Activated CD4-positive, alpha-beta T cell treated with anti-CD3 and anti-CD28 coated beads, Interleukin-2, Interleukin-6, amounts not matched to agents 100 ng/mL and 50 ng/mL, durations not matched to agents 16 hours and 8 hours (primary cell): ENCODE data around the gene EEPD1.
"Not testable (repeated sequence)": the region's sequence is repeated elsewhere in the genome, so short reads cannot be mapped to it uniquely, and the experiment has no call there.

Experiments used
- DNase-seq: peaks from one replicate; pipeline ENCODE4 v3.0.0-alpha.2; 2020

The EEPD1 gene

GRCh38 chr7:36217961-36218284 lies 64.9 kb downstream of the EEPD1 start:
- DNase-seq = no peak

- DNase-seq = no peak
These were observed 66.4 kb downstream of the EEPD1 start for GRCh38 chr7:36219429-36219828.

GRCh38 chr7:36223851-36224250 lies 70.8 kb downstream of the EEPD1 start:
- DNase-seq = no peak

- no peak for DNase-seq
These were observed 72.1 kb downstream of the EEPD1 start for GRCh38 chr7:36224934-36225858.

GRCh38 chr7:36226151-36226550 lies 73.1 kb downstream of the EEPD1 start:
- DNase-seq = no peak

- DNase-seq = no peak
These were observed 74.2 kb downstream of the EEPD1 start for GRCh38 chr7:36227223-36227622.

- no peak for DNase-seq
These were observed 75.0 kb downstream of the EEPD1 start for GRCh38 chr7:36228039-36228438.

GRCh38 chr7:36231406-36231805 lies 78.4 kb downstream of the EEPD1 start:
- DNase-seq = no peak

GRCh38 chr7:36232555-36232954 lies 79.5 kb downstream of the EEPD1 start:
- no peak for DNase-seq

- no peak for DNase-seq
These were observed 80.0 kb downstream of the EEPD1 start for GRCh38 chr7:36232971-36233550.

GRCh38 chr7:36236073-36236472 lies 83.0 kb downstream of the EEPD1 start:
- no peak for DNase-seq

GRCh38 chr7:36238138-36238537 lies 85.1 kb downstream of the EEPD1 start:
- no peak for DNase-seq

- DNase-seq = not testable (repeated sequence)
These were observed 90.3 kb downstream of the EEPD1 start for GRCh38 chr7:36243356-36243755.

GRCh38 chr7:36244001-36244400 lies 90.9 kb downstream of the EEPD1 start:
- DNase-seq = not testable (repeated sequence)

- DNase-seq = no peak
These were observed 91.4 kb downstream of the EEPD1 start for GRCh38 chr7:36244429-36244828.

- DNase-seq = no peak
These were observed 92.7 kb downstream of the EEPD1 start for GRCh38 chr7:36245684-36246299.

- DNase-seq = no peak
These were observed 96.0 kb downstream of the EEPD1 start for GRCh38 chr7:36249091-36249490.

- no peak for DNase-seq
These were observed 100.6 kb downstream of the EEPD1 start for GRCh38 chr7:36253699-36254098.

- DNase-seq = not testable (repeated sequence)
These were observed 105.6 kb downstream of the EEPD1 start for GRCh38 chr7:36258510-36259259.

GRCh38 chr7:36260481-36260880 lies 107.4 kb downstream of the EEPD1 start:
- no peak for DNase-seq

- no peak for DNase-seq
These were observed 108.1 kb downstream of the EEPD1 start for GRCh38 chr7:36261019-36261754.

- no peak for DNase-seq
These were observed 109.4 kb downstream of the EEPD1 start for GRCh38 chr7:36262309-36263094.
